HG02623 (cell line): Measurements from ENCODE around the gene ACTBL2.
A peak's percentile ranks its signal among the peaks of the same experiment; 100 is the strongest.

Experiments
- ATAC-seq: cut with Tn5 transposase; IDR thresholded peaks from one replicate; pipeline ENCODE4 v1.9.1; 2021; ENCODE audit warnings: moderate library complexity; ENCODE audit not compliant: unreplicated experiment

Gene ACTBL2

DNA sequence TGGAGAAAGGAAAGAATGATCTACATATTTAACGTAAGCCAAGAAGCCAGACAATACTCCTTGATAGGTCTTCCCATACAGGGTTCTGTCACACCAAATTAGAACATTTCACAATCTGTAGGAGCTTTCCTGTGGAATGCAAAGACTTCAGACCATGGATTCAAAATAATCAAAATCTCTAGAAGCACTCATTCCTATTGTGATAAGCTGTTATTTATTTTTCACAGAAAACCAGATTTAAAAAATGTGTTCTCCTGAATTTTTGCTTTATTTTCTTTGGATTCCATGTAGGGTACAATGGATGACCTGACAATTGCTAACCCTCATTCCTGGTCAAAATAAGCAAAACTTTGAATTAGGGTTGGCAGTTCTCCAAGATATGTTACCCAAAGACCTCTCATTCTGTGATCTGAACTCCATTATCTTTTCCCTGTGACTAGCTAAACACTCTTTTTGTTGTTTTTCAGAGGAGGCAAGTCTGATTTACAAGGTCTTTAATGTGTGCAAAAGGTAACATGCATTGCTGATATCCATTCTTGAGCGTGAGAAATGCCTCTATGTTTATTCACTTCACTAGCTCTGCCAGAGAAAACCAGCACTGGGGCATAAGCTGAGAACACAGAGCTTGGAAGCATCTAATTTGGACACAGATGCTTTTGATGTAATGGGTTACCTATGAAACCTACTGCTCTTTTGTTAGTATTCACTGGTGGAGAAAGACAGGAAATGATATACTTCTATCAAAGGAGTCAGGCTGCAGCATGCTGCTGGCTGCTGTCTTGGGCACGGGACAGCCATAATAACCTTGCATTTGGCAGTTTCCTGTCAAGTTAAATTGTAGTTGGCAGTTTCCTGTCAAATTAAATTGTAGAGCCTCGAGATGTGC, 31.4 kb downstream of the ACTBL2 start:
- ATAC-seq, result no peak

DNA sequence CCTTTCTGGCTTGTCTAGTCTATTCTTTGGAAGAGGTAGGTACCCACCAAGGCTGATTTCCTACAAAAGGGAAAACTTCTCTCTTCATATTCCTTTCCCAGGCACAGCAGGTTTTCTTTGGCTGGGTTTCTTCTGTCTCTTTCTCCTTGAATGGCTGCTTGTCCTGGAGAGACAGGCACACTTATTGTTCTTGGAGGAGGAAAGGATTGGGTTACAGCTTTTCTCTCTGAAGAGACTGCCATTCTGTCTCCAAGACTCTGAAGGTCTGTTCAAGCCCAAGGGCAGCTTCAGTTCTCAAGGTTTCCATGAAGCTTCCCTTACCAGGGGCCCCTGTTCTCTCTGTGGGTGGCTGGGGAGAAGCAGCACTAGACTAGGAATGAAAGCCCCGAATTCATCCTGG, 33.9 kb downstream of the ACTBL2 start:
- ATAC-seq, result no peak

DNA sequence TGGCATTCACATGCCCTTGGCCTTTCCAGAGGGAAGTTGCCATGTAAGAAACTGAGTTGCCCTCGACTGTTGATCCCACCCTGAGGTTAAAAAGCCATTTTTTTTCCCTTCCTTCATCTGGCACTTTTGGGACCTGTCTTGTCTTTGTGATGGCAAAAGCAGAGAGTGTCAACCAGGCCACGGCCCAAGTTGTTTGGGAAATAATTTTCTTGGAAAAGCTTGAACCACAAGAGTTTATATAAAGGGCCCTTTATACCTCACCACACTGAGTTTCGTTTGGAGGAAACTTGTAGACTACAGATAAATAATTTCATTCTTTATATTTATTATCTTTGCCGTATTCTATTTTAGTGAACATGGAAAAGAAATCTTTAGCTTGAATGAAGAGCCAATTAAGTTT, 34.3 kb downstream of the ACTBL2 start:
- ATAC-seq, result no peak

DNA sequence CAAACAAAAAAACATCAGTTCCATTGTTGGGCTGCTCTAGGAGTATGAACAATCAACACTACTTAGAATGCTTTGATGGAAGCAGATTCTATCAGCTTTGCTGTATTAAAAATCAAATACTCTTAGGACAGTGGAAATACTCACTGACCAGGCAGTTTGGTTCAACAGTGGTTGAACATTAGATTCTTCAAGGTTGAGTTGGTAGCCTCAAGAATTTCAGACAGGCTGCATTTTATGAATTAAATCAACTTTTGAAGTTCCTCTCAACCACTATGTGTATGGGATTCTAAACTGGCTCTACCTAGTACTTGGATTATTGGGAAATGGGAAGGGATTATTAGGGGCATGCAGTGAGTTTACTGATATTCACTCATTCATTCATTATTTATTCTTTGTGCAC, 35.0 kb downstream of the ACTBL2 start:
- no peak for ATAC-seq

DNA sequence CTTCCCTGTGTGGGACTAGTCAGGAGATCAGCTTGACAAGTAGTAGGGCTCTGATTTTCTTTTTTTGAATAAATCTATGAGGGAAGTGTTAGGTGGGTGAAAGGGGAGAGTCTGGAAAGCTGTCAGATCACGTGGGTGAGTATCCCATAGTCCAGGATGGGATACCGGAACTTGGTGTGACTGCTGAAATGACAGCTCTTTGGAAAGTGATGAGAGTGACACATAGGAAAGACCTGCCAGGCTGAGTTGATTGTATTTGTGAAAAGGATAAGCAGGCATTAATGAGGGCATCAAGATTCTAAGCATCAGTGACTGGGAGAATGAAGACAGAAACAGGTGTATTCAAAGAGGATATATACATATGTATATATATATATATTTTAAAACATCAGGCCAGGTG, 35.6 kb downstream of the ACTBL2 start:
- ATAC-seq, result no peak

DNA sequence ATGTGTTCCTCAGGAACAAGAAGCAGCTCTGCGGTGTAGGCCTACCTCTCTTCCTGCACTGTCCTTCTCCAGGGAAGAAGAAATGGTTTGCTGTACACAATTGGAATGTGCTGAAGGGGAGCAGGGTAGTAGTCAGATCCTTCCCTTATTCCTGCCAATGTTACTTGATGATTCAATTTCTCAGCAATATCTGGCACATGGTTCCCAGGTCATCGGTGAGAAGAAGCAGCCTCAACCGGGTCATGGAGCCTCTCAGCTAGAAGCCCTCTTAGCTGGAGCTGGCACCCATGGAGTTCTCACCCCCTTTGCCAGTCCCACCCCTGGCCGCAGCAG, 36.9 kb downstream of the ACTBL2 start:
- no peak for ATAC-seq

DNA sequence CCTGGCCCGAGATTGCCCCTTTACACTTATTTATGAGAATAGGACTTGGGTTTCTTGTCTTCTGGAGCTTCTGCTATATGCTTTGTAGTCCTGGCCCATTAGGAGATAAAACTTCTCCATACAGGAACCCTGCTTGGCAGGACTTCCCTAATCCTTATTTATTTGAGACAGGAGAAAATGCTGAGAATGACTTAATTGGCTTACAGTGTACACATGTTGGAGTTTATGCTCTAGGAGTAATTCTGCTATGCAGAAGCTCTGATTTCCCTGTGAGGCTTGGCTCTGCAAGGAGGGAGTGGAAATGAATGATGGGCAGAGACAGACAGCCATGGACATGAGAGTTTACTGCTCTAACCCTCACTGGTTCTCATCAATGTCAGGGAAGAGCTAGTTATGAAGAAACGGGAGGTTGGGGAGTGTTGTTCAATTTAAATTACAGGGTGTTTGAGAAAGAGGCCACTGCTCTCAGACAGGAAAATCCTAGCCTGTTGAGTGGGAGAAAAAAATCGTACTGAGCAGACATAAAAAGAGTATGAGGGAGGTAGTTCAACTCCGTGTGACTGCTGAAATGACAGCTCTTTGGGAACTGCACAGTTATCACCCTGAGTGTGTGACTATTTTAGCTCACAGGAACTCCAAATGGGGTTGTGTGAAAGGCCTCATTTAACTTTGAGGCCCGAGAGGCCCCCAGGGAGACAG, 37.5 kb downstream of the ACTBL2 start:
- ATAC-seq, result no peak

DNA sequence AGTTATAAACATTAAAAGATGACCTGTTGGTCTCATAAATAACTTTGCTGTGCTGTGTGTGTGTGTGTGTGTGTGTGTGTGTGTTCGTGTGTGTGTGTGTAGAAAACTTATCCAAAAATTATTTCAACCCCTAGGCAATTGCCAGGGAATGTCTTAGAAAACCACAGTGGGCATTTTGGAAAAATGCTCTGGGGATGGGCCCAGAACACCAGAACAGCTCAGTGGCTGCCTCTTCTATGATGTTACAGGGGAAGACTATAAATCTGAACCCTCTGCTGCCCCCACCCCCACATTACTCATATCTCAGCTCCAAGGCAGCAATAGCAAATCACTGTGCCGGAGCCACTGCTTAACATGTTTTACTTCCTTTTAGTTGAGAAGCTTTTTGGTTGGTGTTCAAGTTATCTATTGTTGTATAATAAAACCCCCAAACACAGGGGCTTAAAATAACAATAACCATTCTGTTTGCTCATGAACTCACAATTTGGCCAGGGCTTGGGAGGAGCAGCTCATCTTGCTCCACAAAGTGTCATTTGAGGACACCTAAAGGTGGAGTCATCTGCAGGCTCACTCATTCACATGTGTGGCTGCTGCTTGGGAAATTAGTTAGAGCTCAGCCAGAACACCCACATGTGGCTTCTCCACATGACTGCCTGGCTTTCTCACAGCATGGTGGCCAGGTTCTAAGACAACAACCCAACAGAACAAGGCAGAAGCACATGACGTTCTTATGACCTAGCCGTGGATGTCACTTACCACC, 40.4 kb downstream of the ACTBL2 start:
- ATAC-seq, result peak; percentile 60

DNA sequence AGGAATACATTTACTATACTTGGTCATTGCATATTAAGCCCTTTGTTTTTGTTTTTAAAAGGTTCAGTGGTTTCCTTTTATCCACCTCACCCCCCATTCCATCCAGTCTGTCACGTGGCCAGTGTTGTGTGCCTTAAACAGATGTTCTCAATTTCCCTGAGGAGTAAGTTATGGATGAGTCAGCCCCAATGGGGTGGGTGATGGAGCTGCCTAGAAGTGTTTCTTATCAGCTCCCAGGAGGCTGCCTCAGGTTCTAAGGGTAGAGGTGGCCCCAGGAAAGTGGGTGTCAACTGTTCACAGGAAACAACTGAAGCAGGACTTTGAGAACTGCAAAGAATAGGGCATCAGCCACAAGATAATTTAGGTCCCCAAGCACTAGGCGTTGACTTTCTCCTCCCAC, 41.1 kb downstream of the ACTBL2 start:
- ATAC-seq, result no peak

DNA sequence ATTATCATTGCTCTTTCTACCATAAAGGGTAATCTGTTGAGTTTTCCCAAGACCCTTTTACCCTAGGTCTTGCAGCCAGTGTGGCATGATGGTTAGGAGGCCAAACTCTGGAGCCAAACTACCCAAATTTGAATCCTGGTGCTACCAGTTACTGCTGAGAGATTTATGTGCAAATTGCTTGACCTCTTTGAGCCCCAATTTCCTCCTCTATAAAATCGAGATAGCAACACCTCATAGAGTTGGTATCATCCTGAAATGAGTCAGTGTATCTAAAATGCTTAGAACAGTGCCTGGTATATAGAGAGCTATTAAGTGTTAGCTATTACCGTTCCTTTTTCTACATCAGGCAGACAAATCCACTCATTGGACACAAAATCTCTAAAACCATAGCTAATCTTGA, 43.0 kb downstream of the ACTBL2 start:
- no peak for ATAC-seq

DNA sequence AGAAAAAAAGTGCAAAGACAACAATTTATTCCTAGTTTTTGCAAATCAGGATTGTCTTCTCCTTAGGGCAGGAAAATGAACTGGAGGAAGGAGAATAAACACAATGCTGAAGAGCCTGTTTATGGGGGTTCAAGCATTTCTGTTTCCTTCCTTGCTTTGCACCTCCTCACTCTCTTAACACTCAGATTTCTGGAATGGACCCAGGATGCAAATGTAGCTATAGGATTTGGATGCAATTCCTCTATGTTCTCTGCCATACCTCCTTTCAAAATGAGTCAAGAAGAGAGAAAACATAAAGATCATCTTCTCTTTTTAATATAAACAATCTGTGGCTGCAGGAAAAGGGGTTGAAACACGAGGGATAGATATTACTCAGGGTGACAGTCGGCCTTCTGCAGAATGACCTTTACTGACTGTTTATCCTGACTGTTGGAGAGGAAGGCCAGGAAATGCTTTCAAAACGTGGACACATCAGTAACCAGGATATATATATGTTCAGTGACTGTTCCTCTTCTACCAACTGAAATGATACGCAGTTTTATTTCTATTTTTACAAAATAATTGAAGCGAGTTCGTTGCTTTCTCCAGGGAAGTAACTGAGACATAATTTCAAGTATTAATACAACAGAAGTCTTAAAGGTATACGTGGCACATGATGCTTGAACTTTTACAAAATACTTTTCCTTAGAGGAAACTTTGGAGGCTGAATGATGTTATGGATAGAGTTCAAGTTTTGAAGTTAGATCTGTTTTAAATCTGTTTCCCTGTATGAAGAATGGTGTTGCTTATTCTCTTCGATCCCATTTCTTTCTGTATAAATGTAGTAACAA, 44.4 kb downstream of the ACTBL2 start:
- ATAC-seq, result no peak

DNA sequence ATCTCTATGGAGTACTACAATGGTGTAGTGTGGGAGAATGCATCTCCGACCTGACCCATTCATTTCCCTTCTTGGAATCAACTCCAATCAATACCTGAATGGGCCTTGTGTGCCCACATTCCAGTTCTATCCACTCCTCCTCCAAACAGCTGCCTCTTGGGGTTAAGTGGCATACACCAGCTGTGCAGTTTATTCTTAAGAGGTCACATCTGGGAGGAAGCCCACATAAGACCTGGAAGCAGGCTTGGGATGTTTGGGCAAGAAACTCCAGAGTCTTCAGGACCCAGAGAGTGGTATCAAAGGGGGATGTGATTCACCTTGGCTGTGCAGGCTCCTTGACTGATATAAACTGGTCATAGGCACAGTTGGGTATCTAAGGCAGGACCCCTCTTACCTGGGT, 46.0 kb downstream of the ACTBL2 start:
- ATAC-seq, result no peak

DNA sequence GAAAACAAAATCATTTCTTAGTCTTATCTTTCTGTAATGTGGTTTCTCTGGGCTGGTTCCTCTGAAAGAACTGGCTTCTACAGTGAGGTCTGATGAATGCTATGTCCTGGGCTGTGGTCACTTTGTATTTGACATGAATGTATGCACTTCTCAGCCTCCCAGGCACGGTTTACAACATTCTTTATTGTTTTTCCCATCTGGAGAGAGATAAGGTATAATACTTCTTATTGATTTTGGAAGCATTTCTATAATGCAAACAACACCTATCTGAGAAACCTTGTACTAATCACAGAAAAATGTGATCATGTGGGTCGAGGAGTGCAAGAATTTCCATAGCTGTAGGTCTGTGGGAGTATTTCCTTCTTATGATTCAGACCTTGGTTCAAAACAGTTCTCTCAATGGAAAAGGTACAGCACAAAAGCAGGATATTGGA, 46.9 kb downstream of the ACTBL2 start:
- no peak for ATAC-seq

DNA sequence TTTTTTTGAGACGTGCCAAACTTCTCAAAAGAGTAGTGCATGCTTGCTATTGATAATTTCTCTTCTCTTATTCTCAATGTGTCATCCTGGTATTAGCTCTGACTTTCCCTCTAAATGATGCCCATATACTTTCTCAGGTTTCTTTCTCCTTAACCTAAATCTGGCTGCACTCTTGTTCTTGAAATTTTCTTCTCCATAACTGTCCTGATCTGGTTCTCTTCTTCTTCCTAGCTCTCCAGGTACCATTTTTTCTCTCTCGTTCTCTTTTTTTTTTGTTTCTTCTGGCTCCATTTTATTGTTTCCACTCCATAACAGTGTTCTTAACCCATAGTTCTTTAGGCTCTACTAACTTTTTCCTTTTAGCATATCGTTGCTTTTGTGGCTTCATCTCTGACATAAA, 47.9 kb downstream of the ACTBL2 start:
- no peak for ATAC-seq

DNA sequence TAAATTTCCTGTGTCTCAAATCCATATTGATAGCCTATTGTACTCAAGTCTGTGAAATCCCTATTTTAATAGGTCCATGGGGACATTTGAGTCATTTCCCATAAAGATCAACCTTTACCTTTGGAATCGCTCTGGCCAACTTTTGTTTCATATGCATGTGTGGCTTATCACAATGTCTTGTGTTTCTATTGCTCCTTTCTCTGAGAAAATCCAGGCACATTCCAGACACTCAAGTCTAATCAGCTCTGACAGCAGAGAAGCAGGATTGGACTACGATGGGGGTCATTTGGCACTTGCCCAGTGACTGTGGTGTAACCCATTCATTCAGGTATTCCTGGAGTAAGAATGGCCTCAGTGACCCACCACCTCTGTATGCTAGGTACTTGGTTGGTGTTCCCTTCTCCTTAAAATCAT, 48.4 kb downstream of the ACTBL2 start:
- no peak for ATAC-seq

DNA sequence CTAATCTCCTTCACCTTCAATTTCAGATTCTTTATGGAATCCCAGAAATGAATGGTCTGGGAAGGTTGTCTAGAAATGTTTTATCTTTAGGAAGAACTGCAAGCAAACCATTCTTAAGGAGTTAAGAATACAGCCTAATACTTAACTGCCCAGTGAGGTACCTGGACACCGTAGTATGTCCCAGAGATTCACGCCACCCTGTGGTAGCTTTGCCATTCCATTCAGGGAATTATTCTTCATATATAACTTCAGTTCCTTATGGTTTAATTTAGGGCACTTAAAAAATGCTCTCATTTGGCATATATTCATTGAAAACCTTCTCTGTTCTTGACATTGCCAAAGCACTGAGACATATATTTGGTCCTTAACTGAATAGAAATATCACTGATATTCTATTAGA, 49.7 kb downstream of the ACTBL2 start:
- ATAC-seq, result no peak

DNA sequence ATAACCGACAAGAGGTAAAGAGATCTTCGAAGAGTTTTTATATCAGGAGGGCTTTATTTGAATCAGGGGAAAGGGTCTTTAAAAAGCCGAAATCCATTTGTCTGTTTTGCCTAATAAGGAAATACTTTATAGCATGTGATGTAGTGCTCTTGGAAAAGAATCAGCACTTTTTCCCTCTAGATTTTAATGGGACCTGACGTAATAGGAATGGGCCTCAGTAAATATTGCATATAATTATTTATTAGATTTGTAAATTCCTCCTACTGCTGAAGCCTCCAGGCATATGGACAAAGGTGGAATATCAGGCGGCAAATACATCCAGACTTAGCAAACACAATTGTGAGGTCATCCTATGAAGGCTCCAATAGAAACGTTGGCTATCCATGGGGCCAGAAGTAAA, 50.9 kb downstream of the ACTBL2 start:
- no peak for ATAC-seq
